GM19467 (cell line): ENCODE results near the gene CCNE1.

Source experiments
- ATAC-seq: cut with Tn5 transposase; IDR thresholded peaks from one replicate; pipeline ENCODE4 v1.9.1; 2021; ENCODE audit warnings: mild to moderate bottlenecking, moderate library complexity; ENCODE audit not compliant: unreplicated experiment

CCNE1 gene

GRCh38 chr19:29872224-29872731, 60.5 kb downstream of the CCNE1 start:
- ATAC-seq: no peak

- no peak for ATAC-seq
These were observed 61.4 kb downstream of the CCNE1 start for GRCh38 chr19:29873024-29873800.
